HAP-1 (cell line): ENCODE measurements around the gene DCAKD.

Experiments used
- DNase-seq, 2 experiments: peaks; one replicate each; pipeline ENCODE4 v3.0.0-alpha.2; 2016 to 2020; ENCODE audit warnings: low spot score in 2 of 2
- H3K27me3 ChIP-seq: fragments of 250-450 bp; sonication (Bioruptor Pico); 2 replicates; pipeline ENCODE4 v1.5.1; 2020; ENCODE audit warnings: low read depth, mild to moderate bottlenecking, moderate library complexity
- H3K36me3 ChIP-seq: fragments of 250-450 bp; sonication (Bioruptor Pico); replicated peaks from 2 replicates; pipeline ENCODE4 v1.5.1; 2020; ENCODE audit warnings: mild to moderate bottlenecking
- H3K4me1 ChIP-seq: fragments of 250-450 bp; sonication (Bioruptor Pico); 2 replicates; pipeline ENCODE4 v1.5.1; 2020; ENCODE audit warnings: mild to moderate bottlenecking
- H3K4me3 ChIP-seq: fragments of 250-450 bp; sonication (Bioruptor Pico); 2 replicates; pipeline ENCODE4 v1.5.1; 2020; ENCODE audit warnings: mild to moderate bottlenecking, moderate library complexity
- H3K9me3 ChIP-seq: fragments of 250-450 bp; sonication (Bioruptor Pico); 2 replicates; pipeline ENCODE4 v1.5.1; 2020; ENCODE audit warnings: mild to moderate bottlenecking, moderate library complexity
- in situ Hi-C: fragments of 300-500 bp; cut with MboI; formaldehyde crosslinking; loops from 3 replicates; pipeline ENCODE4 v1.14.3; 2020; ENCODE audit warnings: low sequenced_read_pairs, inconsistent platforms, mixed read lengths

The DCAKD gene

DNA sequence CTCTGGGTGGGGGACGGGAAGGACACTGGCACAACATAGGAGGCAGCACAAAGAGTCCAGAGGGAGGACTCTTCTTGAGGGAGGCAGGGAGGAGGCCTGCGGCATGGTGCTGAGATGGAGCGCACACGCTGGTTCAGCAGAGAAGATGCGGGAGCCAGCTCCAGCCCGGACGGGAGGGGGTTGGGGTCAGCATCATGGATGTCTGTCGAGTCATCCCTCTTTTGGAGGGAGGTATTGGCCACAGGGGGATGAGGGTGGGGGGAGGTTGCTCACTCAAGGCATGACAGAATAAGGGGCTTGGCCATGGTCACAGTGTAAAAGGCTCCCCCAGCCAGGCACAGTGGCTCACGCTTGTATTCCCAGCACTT lies 19.3 kb downstream of the DCAKD start:
- DNase-seq: no peak
- H3K4me3 ChIP-seq: no peak overlapping the region
- no peaks in the 10 kb centered on the region for H3K4me1 ChIP-seq
- in situ Hi-C loops: no loop called here
- no peaks in the 10 kb centered on the region for H3K27me3 ChIP-seq
- H3K9me3 ChIP-seq: no peaks in the 10 kb centered on the region
- H3K36me3 ChIP-seq: peaks cover 44% of the 10 kb centered on the region

DNA sequence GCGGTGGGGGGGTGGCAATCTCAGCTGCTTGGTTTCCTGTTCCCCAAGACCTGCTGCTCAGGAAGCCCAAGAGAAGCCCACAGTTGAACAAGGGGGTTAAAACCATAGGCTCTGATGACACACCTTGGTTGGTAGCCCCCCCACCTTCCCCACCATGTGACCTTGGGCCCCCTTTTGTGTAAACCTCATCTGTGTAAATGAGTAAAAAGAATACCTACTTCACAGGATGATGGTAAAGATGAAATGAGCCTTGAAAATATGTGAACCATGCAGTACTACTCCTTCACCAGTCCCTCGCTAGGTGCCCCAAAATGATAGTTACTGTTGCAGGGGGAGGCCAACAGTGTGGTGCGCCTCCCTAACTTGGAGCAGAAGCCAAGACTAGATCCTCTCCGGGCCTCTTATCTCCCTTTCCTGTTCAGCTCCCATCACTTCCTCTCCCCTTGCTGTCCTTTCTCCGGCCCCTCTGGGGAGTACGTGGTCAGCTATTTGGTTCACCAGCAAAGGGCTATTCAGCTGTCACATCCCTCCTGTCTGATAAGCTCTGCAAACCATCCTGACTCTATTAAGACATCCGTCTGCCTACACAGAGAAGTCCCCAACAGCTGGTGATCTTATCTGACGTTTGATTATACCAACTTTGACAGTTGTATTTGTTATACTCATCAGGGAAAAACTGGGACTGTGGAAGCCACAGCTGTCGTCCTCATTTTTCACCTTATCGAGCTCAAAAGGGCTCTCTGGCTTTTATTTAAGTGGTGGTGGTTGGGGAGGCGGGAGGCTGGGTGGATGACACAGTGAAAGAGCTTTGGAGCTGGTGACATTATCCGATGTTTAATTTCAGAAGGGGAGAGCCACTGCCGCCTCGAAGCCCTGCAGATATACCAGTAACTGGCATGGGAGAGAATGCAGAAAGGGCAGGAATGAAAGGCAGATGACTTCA lies 19.9 kb downstream of the DCAKD start:
- DNase-seq: no peak
- Histone ChIP-seq H3K27me3 (no peaks in the 10 kb centered on the region), H3K36me3 (peaks cover 44% of the 10 kb centered on the region), H3K4me1 (no peaks in the 10 kb centered on the region), H3K9me3 (no peaks in the 10 kb centered on the region), H3K4me3 (no peak overlapping the region)
- in situ Hi-C loops: no loop called here

- in situ Hi-C loops: no loop called here
- Histone ChIP-seq H3K36me3 (peaks cover 44% of the 10 kb centered on the region), H3K4me1 (no peaks in the 10 kb centered on the region)
These were observed 20.7 kb downstream of the DCAKD start for GRCh38 chr17:45030733-45031132.

GRCh38 chr17:45029758-45030423 lies 21.5 kb downstream of the DCAKD start:
- in situ Hi-C loops: loop anchor here (5.0 kb wide), 1 partner anchor 118 kb away; no protein-coding TSS in a partner anchor
- no peak overlapping the region for H3K4me3 ChIP-seq
- H3K36me3 ChIP-seq: peaks cover 44% of the 10 kb centered on the region
- H3K27me3 ChIP-seq: no peaks in the 10 kb centered on the region
- no peaks in the 10 kb centered on the region for H3K9me3 ChIP-seq
- H3K4me1 ChIP-seq: no peaks in the 10 kb centered on the region
- DNase-seq: no peak

More at GRCh38 chr17:45030733-45031132, 20.7 kb downstream of the DCAKD start:
- no peak for DNase-seq
- Histone ChIP-seq H3K9me3 (no peaks in the 10 kb centered on the region), H3K27me3 (no peaks in the 10 kb centered on the region), H3K4me3 (no peak overlapping the region)

DNA sequence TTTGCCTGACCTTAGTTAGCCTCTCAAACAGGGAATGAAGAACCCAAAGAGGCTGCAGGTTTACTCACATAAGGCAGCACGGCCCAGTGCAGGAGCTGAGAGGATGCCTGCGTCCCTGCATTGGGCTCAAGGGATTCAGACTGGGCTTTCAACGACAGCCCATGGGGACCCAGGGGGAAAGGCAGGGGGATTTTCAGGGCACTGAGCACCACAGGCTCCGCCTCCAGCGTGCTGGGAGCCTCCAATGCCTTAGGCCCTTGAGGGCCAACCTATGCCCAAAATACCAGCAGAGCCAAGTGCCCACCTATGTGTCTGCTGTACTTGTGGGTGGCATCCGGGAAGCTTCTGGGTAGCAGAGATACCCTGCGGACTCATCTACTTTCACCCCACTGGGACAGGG lies 22.3 kb downstream of the DCAKD start:
- Histone ChIP-seq H3K4me1 (no peaks in the 10 kb centered on the region), H3K36me3 (peaks cover 41% of the 10 kb centered on the region), H3K9me3 (no peaks in the 10 kb centered on the region), H3K4me3 (no peak overlapping the region), H3K27me3 (no peaks in the 10 kb centered on the region)
- no peak for DNase-seq
- in situ Hi-C loops: loop anchor here (5.0 kb wide), 1 partner anchor 117 kb away; no protein-coding TSS in a partner anchor

GRCh38 chr17:45022655-45023339 lies 28.6 kb downstream of the DCAKD start:
- no peaks in the 10 kb centered on the region for H3K27me3 ChIP-seq
- no peak for DNase-seq

GRCh38 chr17:45022288-45022648 lies 29.2 kb downstream of the DCAKD start:
- no peak overlapping the region for H3K4me3 ChIP-seq
- H3K4me1 ChIP-seq: peaks cover 16% of the 10 kb centered on the region
- H3K36me3 ChIP-seq: no peaks in the 10 kb centered on the region; the same call in 1 of the 2 replicates
- in situ Hi-C loops: no loop called here
- no peak for DNase-seq
- no peaks in the 10 kb centered on the region for H3K27me3 ChIP-seq
- H3K9me3 ChIP-seq: no peaks in the 10 kb centered on the region

More at GRCh38 chr17:45022655-45023339, 28.6 kb downstream of the DCAKD start:
- no peak overlapping the region for H3K4me3 ChIP-seq
- no peaks in the 10 kb centered on the region for H3K9me3 ChIP-seq
- peaks cover 16% of the 10 kb centered on the region for H3K4me1 ChIP-seq
- H3K36me3 ChIP-seq: no peaks in the 10 kb centered on the region; the same call in 1 of the 2 replicates
- in situ Hi-C loops: no loop called here

DNA sequence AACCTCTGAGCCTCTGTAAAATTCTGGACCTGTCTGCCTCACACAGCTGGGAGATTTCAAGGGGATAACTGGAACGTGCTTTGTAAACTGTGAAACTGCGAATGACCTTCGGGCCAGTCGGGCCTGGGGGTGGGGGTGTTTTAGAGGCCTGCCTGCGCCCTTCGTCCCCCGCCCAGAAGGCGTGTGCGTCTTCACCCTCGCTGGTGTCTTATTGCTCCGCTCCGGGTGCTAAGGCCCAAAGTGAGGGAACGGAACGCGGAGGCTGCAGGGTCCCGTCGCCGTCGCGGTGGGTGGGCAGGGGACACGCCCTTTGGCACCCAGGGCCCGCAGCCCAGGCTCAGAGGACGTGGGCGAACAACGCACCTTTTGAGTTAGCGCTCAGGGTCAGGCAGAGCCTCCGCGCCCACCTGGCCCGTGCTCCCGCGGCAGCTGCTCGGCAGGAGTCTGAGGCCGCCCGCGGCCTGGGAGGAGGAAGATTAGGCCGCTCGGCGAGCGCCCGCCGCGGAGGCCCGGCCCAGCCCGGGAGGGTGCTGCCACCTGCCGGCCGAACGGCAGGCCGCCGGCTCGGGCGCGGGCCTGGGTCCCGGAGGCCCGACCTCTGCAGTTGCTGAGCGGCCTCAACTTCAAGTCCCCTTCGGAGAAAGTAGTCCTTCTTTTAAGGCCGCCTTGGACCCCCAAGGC lies 29.7 kb downstream of the DCAKD start:
- H3K4me1 ChIP-seq: peaks cover 16% of the 10 kb centered on the region
- H3K4me3 ChIP-seq: peak overlapping the region; percentile 11
- in situ Hi-C loops: no loop called here
- H3K36me3 ChIP-seq: no peaks in the 10 kb centered on the region; the same call in 1 of the 2 replicates
- no peaks in the 10 kb centered on the region for H3K27me3 ChIP-seq
- H3K9me3 ChIP-seq: no peaks in the 10 kb centered on the region
- DNase-seq: peak; percentile 63 to 81

GRCh38 chr17:45020354-45021138 lies 30.9 kb downstream of the DCAKD start:
- in situ Hi-C loops: no loop called here
- peaks cover 16% of the 10 kb centered on the region for H3K4me1 ChIP-seq
- H3K27me3 ChIP-seq: no peaks in the 10 kb centered on the region
- no peak for DNase-seq
- H3K9me3 ChIP-seq: no peaks in the 10 kb centered on the region
- no peak overlapping the region for H3K4me3 ChIP-seq
- H3K36me3 ChIP-seq: no peaks in the 10 kb centered on the region; the same call in 1 of the 2 replicates

GRCh38 chr17:45018848-45019711 lies 32.4 kb downstream of the DCAKD start:
- peaks cover 16% of the 10 kb centered on the region for H3K4me1 ChIP-seq
- H3K36me3 ChIP-seq: no peaks in the 10 kb centered on the region; the same call in 1 of the 2 replicates
- no peaks in the 10 kb centered on the region for H3K9me3 ChIP-seq
- in situ Hi-C loops: no loop called here
- peak overlapping the region; percentile 31 for H3K4me3 ChIP-seq
- peak; percentile 60 to 70 for DNase-seq
- H3K27me3 ChIP-seq: no peaks in the 10 kb centered on the region

DNA sequence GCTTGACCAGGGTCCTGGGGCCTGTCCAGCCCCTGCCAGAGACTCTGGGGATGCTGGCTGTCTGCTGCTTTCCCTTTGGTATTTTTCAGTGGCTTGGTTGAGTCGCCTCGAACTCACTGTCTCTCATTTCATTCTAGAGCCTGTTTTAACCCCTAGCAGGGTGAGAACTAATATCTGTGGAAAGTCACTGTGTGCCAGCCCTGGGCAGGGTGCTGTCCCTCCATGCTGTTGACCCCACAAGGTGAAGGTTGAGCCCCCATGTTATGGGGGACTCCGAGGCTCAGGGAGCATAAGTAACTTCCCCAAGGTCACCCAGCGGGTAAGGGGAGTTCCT lies 33.0 kb downstream of the DCAKD start:
- Histone ChIP-seq H3K27me3 (no peaks in the 10 kb centered on the region), H3K4me1 (peaks cover 16% of the 10 kb centered on the region), H3K9me3 (no peaks in the 10 kb centered on the region), H3K36me3 (no peaks in the 10 kb centered on the region), H3K4me3 (peak overlapping the region; percentile 31)
- no peak for DNase-seq
- in situ Hi-C loops: no loop called here

DNA sequence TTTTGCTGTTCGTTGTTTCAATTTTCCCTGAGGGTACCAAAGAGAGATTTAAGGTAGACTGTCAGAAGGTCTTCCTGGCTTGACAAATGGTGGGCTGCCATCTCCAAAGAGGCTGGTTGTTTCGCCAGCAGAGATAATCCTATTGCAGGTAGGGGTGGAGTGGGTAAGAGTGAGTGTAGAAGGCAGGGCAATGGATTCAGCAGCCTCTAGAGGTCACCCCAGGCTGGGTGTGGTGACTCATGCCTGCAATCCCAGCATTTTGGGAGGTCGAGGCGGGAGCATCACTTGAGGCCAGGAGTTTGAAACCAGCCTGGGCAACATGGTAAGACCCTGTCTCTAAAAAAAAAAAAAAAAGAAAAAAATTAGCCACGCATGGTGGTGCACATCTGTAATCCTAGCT lies 34.6 kb downstream of the DCAKD start:
- Histone ChIP-seq H3K27me3 (no peaks in the 10 kb centered on the region), H3K36me3 (no peaks in the 10 kb centered on the region), H3K4me3 (no peak overlapping the region), H3K9me3 (no peaks in the 10 kb centered on the region), H3K4me1 (peaks cover 16% of the 10 kb centered on the region)
- in situ Hi-C loops: no loop called here
- peak in 1 of 2 experiments; percentile 34 for DNase-seq
